Endothelial cell of umbilical vein (primary cell): ENCODE measurements around the gene CACNA2D3.

Experiments used
- CTCF ChIP-seq, 2 donors: IDR thresholded peaks; 1 replicate in 1 of 2; 2 replicates in 1 of 2; pipeline ENCODE4 v1.5.1; 2011; ENCODE audit warnings: low read length in 2 of 2, mild to moderate bottlenecking in 2 of 2, moderate library complexity in 2 of 2, control low read depth in 1 of 2, inconsistent platforms in 1 of 2, low read depth in 1 of 2; ENCODE audit not compliant: insufficient read depth in 1 of 2; ENCODE audit errors: extremely low read depth in 1 of 2
- EZH2 ChIP-seq: IDR thresholded peaks from 2 replicates; pipeline ENCODE4 v1.6.1; 2012; ENCODE audit warnings: borderline replicate concordance, low read depth, mild to moderate bottlenecking, moderate library complexity, low read length, inconsistent platforms; ENCODE audit not compliant: severe bottlenecking
- GATA2 ChIP-seq: IDR thresholded peaks from 2 replicates; pipeline ENCODE4 v1.7.0; 2011; ENCODE audit warnings: low read depth, mild to moderate bottlenecking, moderate library complexity, mixed read lengths, low read length; ENCODE audit not compliant: insufficient read length, insufficient read depth
- MAX ChIP-seq: IDR thresholded peaks from 2 replicates; pipeline ENCODE4 v1.6.1; 2011; ENCODE audit not compliant: insufficient read depth, insufficient read length
- MYC ChIP-seq: IDR thresholded peaks from one replicate; pipeline ENCODE4 v1.6.1; 2011; ENCODE audit warnings: mild to moderate bottlenecking, low read depth, low read length
- POLR2A ChIP-seq: IDR thresholded peaks from 2 replicates; pipeline ENCODE4 v1.6.1; 2012; ENCODE audit warnings: low read depth, mild to moderate bottlenecking, control low read depth, low read length
- POLR2AphosphoS5 ChIP-seq: IDR thresholded peaks from 2 replicates; pipeline ENCODE4 v1.6.1; 2012; ENCODE audit warnings: low read depth, mild to moderate bottlenecking, control low read depth, low read length, moderate library complexity; ENCODE audit not compliant: insufficient read depth

GRCh38 chr3:54681706-54682105 is 559.4 kb downstream of the CACNA2D3 start:
- TF ChIP-seq CTCF (IDR thresholded peaks at IDR 0.05; ENCODE audit: extremely low read depth in 1 of 2, insufficient read depth in 1 of 2, low read depth in 1 of 2, low read length in 2 of 2) (no peak), POLR2AphosphoS5 (no peak), MAX (no peak), POLR2A (no peak), MYC (no peak), GATA2 (no peak), EZH2 (no peak)
